ENCODE data around the gene COMMD8.

GRCh38 chr4:47468706-47469365 lies 5.3 kb upstream of the COMMD8 start:
- TF ChIP-seq CTCF (conservative IDR thresholded peaks at IDR 0.05) (no peak), ZFX (IDR thresholded peaks at IDR 0.05) (no peak)
